Calu3 (cell line): ENCODE measurements around the gene PRELID2. TPM values are rescaled to one million over a fixed set of nuclear protein-coding genes. Genes with fewer than 3 reads are reported as not detected.

Source experiments
- BruUV-seq: library from RNA; stranded (reverse); fragments of 400-500 nt; replicated peaks from 2 replicates; lab custom pipeline; 2021; lab: Mats Ljungman, UMichigan
- CTCF ChIA-PET: fragments of 300-600 bp; sonication (Branson Sonifier 250); formaldehyde crosslinking; loops from one replicate; lab custom pipeline; 2022; ENCODE audit warnings: antibody characterized with exemption; lab: Charles Lee
- DNase-seq: peaks from one replicate; pipeline ENCODE4 v3.0.0; 2022
- H3K27ac Mint-ChIP-seq: one replicate; pipeline ENCODE4 v1.8.0; 2022; ENCODE audit warnings: mixed read lengths; ENCODE audit not compliant: unreplicated experiment
- H3K27me3 Mint-ChIP-seq: one replicate; pipeline ENCODE4 v1.8.0; 2022; ENCODE audit warnings: mixed read lengths; ENCODE audit not compliant: unreplicated experiment
- H3K36me3 Mint-ChIP-seq: one replicate; pipeline ENCODE4 v1.8.0; 2022; ENCODE audit warnings: mild to moderate bottlenecking, moderate library complexity, mixed read lengths; ENCODE audit not compliant: insufficient read depth, unreplicated experiment
- H3K4me1 Mint-ChIP-seq: one replicate; pipeline ENCODE4 v1.8.0; 2022; ENCODE audit warnings: mild to moderate bottlenecking, low read depth, mixed read lengths; ENCODE audit not compliant: unreplicated experiment
- H3K4me3 Mint-ChIP-seq: one replicate; pipeline ENCODE4 v1.8.0; 2022; ENCODE audit warnings: mild to moderate bottlenecking, low read depth, moderate library complexity, mixed read lengths; ENCODE audit not compliant: unreplicated experiment
- H3K9me3 Mint-ChIP-seq: one replicate; pipeline ENCODE4 v1.8.0; 2022; ENCODE audit warnings: low read depth, mixed read lengths; ENCODE audit not compliant: unreplicated experiment
- intact Hi-C: fragments of 100-400 bp; cut with micrococcal nuclease; formaldehyde crosslinking; loops from one replicate; pipeline ENCODE4 v1.10.0; 2022; ENCODE audit not compliant: unreplicated experiment
- total RNA-seq: library from RNA; stranded (reverse); gene quantifications from 2 replicates; pipeline ENCODE4 v1.2.3, GENCODE V29; 2022
- TF ChIP-seq, protein P1 (sequence below): fragments of 200-600 bp; IDR thresholded peaks from one replicate; pipeline ENCODE4 v1.8.0; 2022; ENCODE audit warnings: antibody characterized with exemption; ENCODE audit not compliant: unreplicated experiment

The PRELID2 gene
- total RNA-seq, 1 experiment from 2014 or later, result 33.4 TPM

DNA sequence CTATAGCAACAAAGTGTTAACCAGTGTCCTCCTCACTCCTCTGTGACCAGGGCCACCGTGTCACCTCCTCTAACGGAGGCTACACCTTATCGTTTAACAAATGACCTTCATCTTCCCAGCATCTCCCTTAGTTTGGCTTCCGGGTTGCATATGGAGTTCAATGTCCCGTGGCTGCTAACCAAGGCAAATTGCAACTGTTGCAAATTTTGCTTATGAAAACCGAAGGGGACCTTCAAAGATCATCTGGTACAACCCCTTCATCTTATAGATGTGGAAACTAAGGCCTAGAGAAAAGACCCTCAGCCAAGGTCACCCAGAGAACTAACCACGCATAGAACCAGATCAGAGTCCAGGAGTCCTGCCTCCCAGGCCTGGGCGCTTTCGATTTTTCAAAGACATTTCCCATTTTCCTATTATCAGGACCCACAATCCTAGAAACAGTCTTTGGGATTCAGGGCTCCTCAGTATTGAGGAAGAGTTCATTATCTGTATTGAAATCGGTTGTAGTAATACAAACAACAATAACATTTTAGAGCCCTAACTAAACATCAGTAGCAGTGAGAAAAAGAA lies 1.4 kb downstream of the PRELID2 start:
- Mint-ChIP-seq H3K9me3 (no peaks in the 10 kb centered on the region), H3K4me1 (peaks cover 71% of the 10 kb centered on the region), H3K4me3 (peak overlapping the region; percentile 76), H3K27ac (peak overlapping the region; percentile 31), H3K36me3 (peaks cover 16% of the 10 kb centered on the region), H3K27me3 (no peaks in the 10 kb centered on the region)
- TF ChIP-seq, protein P1, sequence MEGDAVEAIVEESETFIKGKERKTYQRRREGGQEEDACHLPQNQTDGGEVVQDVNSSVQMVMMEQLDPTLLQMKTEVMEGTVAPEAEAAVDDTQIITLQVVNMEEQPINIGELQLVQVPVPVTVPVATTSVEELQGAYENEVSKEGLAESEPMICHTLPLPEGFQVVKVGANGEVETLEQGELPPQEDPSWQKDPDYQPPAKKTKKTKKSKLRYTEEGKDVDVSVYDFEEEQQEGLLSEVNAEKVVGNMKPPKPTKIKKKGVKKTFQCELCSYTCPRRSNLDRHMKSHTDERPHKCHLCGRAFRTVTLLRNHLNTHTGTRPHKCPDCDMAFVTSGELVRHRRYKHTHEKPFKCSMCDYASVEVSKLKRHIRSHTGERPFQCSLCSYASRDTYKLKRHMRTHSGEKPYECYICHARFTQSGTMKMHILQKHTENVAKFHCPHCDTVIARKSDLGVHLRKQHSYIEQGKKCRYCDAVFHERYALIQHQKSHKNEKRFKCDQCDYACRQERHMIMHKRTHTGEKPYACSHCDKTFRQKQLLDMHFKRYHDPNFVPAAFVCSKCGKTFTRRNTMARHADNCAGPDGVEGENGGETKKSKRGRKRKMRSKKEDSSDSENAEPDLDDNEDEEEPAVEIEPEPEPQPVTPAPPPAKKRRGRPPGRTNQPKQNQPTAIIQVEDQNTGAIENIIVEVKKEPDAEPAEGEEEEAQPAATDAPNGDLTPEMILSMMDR, result no peak
- CTCF ChIA-PET, result interaction anchor here (1.4 to 2.5 kb wide), 3 partner anchors 8 to 22 kb away, joined by 3 to 8 read pairs (median 7); no protein-coding TSS in a partner anchor
- no TSS peak for BruUV-seq
- intact Hi-C loops, result loop anchor here (2.0 to 10.0 kb wide), 4 partner anchors 55 to 339 kb away; partner anchors contain the start of gene SH3RF2
- DNase-seq, result no peak

DNA sequence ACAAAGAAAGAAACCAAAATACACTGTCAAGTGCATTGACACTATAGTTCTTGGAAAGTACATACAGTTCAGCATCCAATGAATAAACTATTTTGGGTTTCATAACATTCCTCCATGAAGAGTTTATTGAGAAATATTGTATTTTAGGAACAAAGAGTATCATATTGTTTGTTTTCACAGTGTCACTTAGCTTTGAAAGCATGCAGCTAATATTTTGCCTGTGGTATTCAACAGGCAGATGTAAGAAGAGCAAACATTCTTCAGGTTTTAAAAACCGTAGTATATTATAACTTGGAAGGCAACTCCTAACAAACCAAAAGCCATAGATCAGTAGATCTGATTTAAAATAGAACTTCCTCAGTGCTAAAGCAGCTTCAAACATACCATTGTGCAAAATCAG lies 4.5 kb downstream of the PRELID2 start:
- CTCF ChIA-PET, result interaction anchor here (0.9 to 1.7 kb wide), 4 partner anchors 16 to 58 kb away, joined by 3 to 5 read pairs (median 3); no protein-coding TSS in a partner anchor
- H3K27me3 Mint-ChIP-seq, result no peaks in the 10 kb centered on the region
- TF ChIP-seq, protein P1, result no peak
- no peak overlapping the region for H3K27ac Mint-ChIP-seq
- no peaks in the 10 kb centered on the region for H3K9me3 Mint-ChIP-seq
- H3K4me3 Mint-ChIP-seq, result no peak overlapping the region
- intact Hi-C loops, result loop anchor here (10.0 kb wide), 1 partner anchor 336 kb away; no protein-coding TSS in a partner anchor
- H3K36me3 Mint-ChIP-seq, result peaks cover 14% of the 10 kb centered on the region
- no TSS peak for BruUV-seq
- DNase-seq, result no peak
- H3K4me1 Mint-ChIP-seq, result peaks cover 56% of the 10 kb centered on the region

DNA sequence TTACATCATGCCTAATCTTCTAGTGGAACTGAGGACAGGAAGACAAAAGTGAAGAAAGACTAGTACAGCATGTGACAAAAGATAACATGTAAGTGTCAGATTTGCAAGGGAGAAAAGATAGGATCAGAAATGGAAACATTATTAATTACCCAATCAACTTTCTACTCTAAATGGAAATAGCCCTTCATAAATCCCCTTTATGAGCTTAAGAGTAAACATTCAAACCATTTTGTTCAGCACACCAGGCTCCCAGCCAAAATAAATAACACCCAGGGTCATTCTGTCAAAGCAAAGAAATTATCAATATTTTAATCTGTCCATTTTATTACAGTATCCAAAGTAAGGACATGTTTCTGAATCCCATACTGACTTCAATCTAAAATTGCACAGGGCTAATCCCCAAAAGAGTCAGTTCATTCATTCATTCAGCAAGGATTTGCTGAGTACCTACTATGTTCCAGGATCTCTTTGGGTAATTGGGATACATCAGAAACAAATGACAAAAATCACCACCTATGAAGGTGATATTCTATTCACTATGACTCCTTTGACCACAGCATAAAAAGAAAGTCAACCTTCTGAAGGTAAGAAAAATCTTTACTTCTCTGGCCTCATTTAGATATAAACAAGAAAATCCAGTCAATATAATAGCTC lies 5.3 kb downstream of the PRELID2 start:
- CTCF ChIA-PET, result interaction anchor here (0.5 to 1.7 kb wide), 4 partner anchors 17 to 148 kb away, joined by 3 to 5 read pairs (median 3); no protein-coding TSS in a partner anchor
- no peak overlapping the region for H3K27ac Mint-ChIP-seq
- no peak overlapping the region for H3K4me3 Mint-ChIP-seq
- H3K9me3 Mint-ChIP-seq, result no peaks in the 10 kb centered on the region
- no TSS peak for BruUV-seq
- H3K4me1 Mint-ChIP-seq, result peaks cover 55% of the 10 kb centered on the region
- H3K27me3 Mint-ChIP-seq, result no peaks in the 10 kb centered on the region
- peaks cover 6% of the 10 kb centered on the region for H3K36me3 Mint-ChIP-seq
- DNase-seq, result peak; percentile 39
- intact Hi-C loops, result loop anchor here (5.0 to 10.0 kb wide), 3 partner anchors 217 to 585 kb away; no protein-coding TSS in a partner anchor
- TF ChIP-seq, protein P1, result no peak

DNA sequence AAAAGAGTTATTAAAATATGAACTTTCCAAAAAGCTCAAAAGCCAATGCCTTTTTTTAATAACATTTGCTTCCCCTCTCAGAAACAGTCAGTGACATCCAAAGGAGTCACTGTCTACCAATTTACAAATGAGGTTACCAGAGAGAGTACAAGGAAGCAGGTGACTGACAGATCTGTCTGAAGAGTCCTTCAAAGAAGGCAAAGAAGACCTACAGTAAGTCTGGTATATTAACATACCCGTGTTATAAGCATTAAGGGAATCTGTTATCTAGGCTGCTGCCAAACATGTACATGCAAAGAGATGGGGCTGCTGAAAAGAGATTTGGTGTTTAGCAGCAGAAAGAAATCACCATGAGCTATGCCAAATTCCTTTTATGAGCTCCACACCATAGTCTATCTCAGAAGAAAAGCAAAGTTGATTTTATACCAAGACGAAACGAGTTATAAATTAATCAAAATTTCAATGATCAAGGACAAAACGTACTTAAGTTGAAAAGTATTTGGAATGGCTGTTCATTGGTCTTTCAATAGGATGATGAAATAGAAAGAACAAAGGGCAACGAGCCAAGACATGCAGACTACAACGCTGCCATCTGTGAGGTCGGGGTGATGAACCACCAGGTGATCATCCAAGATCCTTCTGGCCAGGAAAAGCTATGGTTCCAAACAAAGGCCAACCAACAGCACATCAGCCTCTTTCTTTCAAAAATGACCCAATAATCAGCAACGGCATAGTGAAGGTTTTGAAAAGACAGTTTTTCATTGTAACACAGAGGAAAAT lies 8.1 kb downstream of the PRELID2 start:
- no peak for DNase-seq
- no peaks in the 10 kb centered on the region for H3K36me3 Mint-ChIP-seq
- no peaks in the 10 kb centered on the region for H3K9me3 Mint-ChIP-seq
- CTCF ChIA-PET, result no interaction called here
- H3K4me3 Mint-ChIP-seq, result no peak overlapping the region
- no peak overlapping the region for H3K27ac Mint-ChIP-seq
- TF ChIP-seq, protein P1, result no peak
- BruUV-seq, result no TSS peak
- no peaks in the 10 kb centered on the region for H3K27me3 Mint-ChIP-seq
- H3K4me1 Mint-ChIP-seq, result peaks cover 30% of the 10 kb centered on the region
- intact Hi-C loops, result loop anchor here (2.0 to 10.0 kb wide), 3 partner anchors 60 to 582 kb away; no protein-coding TSS in a partner anchor
